ENCODE results near the gene CPNE4. TPM values are rescaled to one million over a fixed set of nuclear protein-coding genes. Genes with fewer than 3 reads are reported as not detected.

The CPNE4 gene
- total and polyA plus RNA-seq, 2 donors (not counting 3 experiments of a cell fraction or from before 2014, with no cell fraction given), result not detected

DNA sequence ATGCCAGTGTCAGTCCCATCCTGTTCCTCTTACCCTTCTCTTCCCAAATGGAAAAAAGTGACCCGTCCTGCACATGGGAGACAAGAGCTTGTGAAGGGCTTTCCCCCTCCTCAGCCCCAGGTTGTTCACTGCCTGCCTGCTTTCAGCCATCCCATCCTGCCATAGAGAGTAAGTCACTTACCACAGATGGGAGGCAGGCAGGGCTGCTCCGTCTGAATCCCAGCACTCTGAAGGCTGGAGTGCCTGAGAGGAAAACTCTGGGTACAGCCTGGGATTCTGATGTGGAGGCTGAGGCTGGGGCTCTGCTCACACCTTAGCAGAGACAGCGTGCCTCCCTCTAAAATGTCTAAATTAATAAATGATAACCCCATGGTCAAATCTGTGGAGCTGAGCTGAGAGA lies 14.8 kb downstream of the CPNE4 start:
- H3K4me2 ChIP-seq (ENCODE audit: insufficient read depth, low read length), result no peak overlapping the region
- no peak for FAIRE-seq
- no peaks in the 10 kb centered on the region for H3K4me1 ChIP-seq (ENCODE audit: control insufficient read depth, extremely low read depth, insufficient read depth, low read length)
- ChIA-PET CTCF (interaction anchor here (2.4 kb wide), 1 partner anchor 10 kb away, joined by 8 read pairs; no protein-coding TSS in a partner anchor), POLR2A (no interaction called here)
- no peaks in the 10 kb centered on the region for H3K36me3 ChIP-seq (ENCODE audit: control insufficient read depth in 2 of 2, extremely low read depth in 1 of 2, insufficient read depth in 2 of 2, low read length in 2 of 2)
- no TSS peak for BruUV-seq (replicated peaks)
- peaks cover 0 to 2% of the 10 kb centered on the region in 2 experiments for H3K27me3 ChIP-seq (ENCODE audit: control insufficient read depth in 2 of 2, insufficient read depth in 2 of 2, low read length in 2 of 2)
- no peaks in the 10 kb centered on the region for H4K20me1 ChIP-seq (replicated peaks; ENCODE audit: control insufficient read depth, extremely low read depth, insufficient read depth, low read length)
- H3K79me2 ChIP-seq (ENCODE audit: control insufficient read depth, insufficient read depth, low read length), result no peaks in the 10 kb centered on the region
- no peak overlapping the region for H2AFZ ChIP-seq (ENCODE audit: low read depth, low read length)
- TF ChIP-seq, protein P1, sequence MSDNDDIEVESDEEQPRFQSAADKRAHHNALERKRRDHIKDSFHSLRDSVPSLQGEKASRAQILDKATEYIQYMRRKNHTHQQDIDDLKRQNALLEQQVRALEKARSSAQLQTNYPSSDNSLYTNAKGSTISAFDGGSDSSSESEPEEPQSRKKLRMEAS (IDR thresholded peaks at IDR 0.05; ENCODE audit: insufficient read depth, insufficient read length), result no peak
- TF ChIP-seq, protein P2, sequence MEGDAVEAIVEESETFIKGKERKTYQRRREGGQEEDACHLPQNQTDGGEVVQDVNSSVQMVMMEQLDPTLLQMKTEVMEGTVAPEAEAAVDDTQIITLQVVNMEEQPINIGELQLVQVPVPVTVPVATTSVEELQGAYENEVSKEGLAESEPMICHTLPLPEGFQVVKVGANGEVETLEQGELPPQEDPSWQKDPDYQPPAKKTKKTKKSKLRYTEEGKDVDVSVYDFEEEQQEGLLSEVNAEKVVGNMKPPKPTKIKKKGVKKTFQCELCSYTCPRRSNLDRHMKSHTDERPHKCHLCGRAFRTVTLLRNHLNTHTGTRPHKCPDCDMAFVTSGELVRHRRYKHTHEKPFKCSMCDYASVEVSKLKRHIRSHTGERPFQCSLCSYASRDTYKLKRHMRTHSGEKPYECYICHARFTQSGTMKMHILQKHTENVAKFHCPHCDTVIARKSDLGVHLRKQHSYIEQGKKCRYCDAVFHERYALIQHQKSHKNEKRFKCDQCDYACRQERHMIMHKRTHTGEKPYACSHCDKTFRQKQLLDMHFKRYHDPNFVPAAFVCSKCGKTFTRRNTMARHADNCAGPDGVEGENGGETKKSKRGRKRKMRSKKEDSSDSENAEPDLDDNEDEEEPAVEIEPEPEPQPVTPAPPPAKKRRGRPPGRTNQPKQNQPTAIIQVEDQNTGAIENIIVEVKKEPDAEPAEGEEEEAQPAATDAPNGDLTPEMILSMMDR (IDR thresholded peaks at IDR 0.05; ENCODE audit: extremely low read depth in 1 of 2, insufficient read depth in 1 of 2, low read depth in 1 of 2, low read length in 2 of 2), result no peak
- no peak for TF ChIP-seq GATA2 (IDR thresholded peaks at IDR 0.05; ENCODE audit: insufficient read depth, insufficient read length, low read depth, low read length)
- TF ChIP-seq POLR2AphosphoS5 (IDR thresholded peaks at IDR 0.05; ENCODE audit: insufficient read depth, low read depth, low read length), result no peak
- no peak for TF ChIP-seq MYC (IDR thresholded peaks at IDR 0.05; ENCODE audit: low read depth, low read length)
- TF ChIP-seq JUN (IDR thresholded peaks at IDR 0.05; ENCODE audit: borderline replicate concordance, insufficient read depth, insufficient read length, low read depth), result no peak
- TF ChIP-seq POLR2A (IDR thresholded peaks at IDR 0.05; ENCODE audit: low read depth, low read length), result no peak
- no peak for TF ChIP-seq FOS (IDR thresholded peaks at IDR 0.05; ENCODE audit: borderline replicate concordance, insufficient read depth, low read length)
- no peak for TF ChIP-seq EZH2 (IDR thresholded peaks at IDR 0.05; ENCODE audit: borderline replicate concordance, low read depth, low read length, severe bottlenecking)
- dilution Hi-C loops (cut with MboI; ENCODE audit: extremely low pct_ligation_motif_present, low sequenced_read_pairs) (no loop called here), intact Hi-C loops (cut with micrococcal nuclease) (no loop called here)
- H3K27ac ChIP-seq (ENCODE audit: insufficient read depth, low read depth, low read length), result no peak overlapping the region
- H3K9me1 ChIP-seq (replicated peaks; ENCODE audit: control insufficient read depth, extremely low read depth, insufficient read depth, low read length), result no peaks in the 10 kb centered on the region
- H3K4me3 ChIP-seq (replicated peaks in 1 of 3; ENCODE audit: insufficient read depth in 1 of 3, low read depth in 1 of 3, low read length in 3 of 3), result no peak overlapping the region
- no peaks in the 10 kb centered on the region for H3K9me3 ChIP-seq (replicated peaks; ENCODE audit: control insufficient read depth, insufficient read depth, low read length)
- no peak for DNase-seq (ENCODE audit: low read depth, low spot score)
- no peak overlapping the region for H3K9ac ChIP-seq (replicated peaks; ENCODE audit: extremely low read depth, insufficient read depth, low read length)

Measured in endothelial cell of umbilical vein (primary cell).